HG03045 (cell line): ENCODE results near the gene STRA6.

Experiments
- ATAC-seq: cut with Tn5 transposase; IDR thresholded peaks from one replicate; pipeline ENCODE4 v1.9.1; 2021; ENCODE audit warnings: mild to moderate bottlenecking, moderate library complexity; ENCODE audit not compliant: unreplicated experiment

Gene STRA6

DNA sequence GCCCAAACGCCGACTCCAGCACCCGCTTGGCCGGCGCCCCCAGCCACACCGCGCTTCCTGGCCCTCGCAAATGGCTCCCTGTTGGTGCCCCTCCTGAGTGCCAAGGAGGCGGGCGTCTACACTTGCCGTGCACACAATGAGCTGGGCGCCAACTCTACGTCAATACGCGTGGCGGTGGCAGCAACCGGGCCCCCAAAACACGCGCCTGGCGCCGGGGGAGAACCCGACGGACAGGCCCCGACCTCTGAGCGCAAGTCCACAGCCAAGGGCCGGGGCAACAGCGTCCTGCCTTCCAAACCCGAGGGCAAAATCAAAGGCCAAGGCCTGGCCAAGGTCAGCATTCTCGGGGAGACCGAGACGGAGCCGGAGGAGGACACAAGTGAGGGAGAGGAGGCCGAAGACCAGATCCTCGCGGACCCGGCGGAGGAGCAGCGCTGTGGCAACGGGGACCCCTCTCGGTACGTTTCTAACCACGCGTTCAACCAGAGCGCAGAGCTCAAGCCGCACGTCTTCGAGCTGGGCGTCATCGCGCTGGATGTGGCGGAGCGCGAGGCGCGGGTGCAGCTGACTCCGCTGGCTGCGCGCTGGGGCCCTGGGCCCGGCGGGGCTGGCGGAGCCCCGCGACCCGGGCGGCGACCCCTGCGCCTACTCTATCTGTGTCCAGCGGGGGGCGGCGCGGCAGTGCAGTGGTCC, 68.7 kb downstream of the STRA6 start:
- no peak for ATAC-seq

DNA sequence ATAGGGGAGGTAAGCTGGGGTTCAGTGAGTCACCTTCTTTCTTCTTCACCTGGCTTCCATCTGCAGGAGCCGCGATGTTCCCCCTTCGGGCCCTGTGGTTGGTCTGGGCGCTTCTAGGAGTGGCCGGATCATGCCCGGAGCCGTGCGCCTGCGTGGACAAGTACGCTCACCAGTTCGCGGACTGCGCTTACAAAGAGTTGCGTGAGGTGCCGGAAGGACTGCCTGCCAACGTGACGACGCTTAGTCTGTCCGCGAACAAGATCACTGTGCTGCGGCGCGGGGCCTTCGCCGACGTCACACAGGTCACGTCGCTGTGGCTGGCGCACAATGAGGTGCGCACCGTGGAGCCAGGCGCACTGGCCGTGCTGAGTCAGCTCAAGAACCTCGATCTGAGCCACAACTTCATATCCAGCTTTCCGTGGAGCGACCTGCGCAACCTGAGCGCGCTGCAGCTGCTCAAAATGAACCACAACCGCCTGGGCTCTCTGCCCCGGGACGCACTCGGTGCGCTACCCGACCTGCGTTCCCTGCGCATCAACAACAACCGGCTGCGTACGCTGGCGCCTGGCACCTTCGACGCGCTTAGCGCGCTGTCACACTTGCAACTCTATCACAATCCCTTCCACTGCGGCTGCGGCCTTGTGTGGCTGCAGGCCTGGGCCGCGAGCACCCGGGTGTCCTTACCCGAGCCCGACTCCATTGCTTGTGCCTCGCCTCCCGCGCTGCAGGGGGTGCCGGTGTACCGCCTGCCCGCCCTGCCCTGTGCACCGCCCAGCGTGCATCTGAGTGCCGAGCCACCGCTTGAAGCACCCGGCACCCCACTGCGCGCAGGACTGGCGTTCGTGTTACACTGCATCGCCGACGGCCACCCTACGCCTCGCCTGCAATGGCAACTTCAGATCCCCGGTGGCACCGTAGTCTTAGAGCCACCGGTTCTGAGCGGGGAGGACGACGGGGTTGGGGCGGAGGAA, 69.6 kb downstream of the STRA6 start:
- no peak for ATAC-seq

DNA sequence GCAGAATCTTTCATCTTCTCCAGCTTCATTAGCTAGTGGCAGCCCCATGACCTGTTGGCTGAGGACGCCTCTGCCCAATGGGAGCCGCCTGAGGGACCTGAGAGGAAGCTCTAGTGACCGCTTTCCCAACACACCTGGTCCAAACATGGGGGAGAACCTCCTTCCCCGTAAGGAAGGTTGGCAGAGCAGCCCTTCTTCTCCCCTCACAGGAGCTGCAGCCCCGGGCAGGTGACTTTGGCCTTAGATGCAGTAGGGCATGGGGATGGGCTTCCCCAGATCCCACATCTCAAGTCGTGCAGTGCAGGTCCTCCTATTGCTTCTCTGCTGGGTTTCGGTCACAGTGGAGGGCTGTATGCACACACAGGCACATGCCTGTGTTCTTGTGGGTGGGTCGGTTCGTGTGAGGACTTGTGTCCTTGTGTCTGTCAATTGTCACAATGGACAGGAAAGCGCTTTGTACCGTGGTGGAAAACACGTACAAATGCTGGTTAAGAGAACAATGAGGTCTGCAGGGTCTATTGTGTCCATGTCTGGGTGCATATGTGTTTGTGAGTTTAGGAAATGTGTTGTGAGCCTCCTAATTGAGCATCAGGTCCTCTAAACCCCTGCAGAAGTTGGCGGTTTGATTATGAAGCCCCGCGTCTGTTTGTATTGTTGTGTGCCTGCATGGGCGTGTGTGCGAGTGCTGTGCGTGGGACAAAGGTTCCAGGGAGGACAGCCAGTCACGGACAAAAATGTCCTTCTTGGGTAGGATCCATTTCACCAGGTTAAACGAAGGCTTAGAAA, 70.8 kb downstream of the STRA6 start:
- no peak for ATAC-seq

DNA sequence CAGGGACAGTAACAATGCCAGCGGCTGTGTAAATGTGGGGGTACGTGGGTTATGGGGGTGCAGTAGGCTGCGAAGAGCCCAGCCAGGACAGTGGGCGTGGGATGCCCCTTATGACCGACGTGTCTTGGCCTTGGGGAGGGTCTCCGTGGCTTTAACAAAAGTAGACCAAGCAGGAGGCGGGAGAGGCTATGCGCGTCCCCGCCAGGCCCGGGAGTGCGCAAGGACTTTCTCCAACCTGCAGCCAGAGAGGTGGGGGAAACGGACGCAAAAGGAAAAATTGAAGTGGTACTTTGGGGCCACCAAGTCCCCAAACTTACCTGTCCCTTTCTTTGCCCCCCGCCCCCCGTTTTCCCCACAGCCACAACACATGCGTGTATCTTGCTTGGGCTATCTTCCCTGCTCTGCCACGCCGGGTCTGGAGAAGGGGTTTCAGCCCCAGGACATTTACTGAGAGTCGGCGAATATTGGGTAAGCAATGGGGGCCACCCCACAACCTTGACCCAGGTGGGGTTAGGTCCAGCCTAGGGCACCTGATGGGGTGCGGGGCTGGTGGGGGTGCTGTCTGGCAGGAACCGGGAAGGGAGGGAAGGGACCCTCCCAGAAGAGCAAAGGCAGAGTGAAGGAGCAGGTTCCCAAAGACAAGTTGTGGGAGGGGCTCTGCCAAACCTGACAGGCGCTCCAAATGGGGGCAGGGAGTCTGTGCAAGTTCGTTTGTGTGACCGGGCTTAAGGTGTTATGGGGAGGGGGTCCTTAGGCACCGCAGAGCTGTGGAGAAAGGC, 71.5 kb downstream of the STRA6 start:
- no peak for ATAC-seq

DNA sequence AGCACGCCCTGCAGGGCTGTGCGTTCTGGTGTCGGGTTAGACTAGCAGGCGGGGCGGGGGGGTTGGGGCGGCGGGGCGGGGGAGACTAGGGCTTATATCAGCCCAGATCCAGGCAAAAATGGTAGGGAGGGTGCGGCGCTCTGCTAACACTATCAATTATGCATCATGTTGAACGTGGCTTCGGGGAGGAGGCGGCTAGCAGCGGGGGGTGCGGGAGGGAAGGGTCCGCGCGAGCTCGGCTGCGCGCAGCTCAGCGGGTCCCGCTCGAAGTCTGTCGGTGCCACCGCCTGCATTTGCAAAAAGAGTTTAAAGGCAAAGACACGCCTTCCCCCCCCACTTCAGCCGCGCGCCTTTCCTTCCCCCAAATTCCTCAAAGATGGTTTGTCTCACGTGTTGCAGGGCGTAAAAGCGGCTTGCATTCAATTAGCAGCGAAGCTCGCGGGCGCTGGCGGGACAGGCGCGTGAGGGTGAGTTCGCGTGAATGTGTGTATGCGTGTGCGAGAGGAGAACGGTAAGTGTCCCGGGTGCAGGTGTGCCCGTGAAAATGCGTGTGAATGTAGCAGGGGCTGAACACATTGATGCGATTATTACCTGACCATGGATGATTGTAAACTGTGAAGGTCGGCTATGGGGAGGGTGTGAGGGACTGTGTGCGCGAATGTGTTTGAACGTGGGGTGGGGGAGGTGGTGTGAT, 72.3 kb downstream of the STRA6 start, which contains the start of gene ISLR2:
Gene ISLR2, plus strand, starts transcription at position 432 of the 694 bp plus-strand sequence. CDS start 2,169 bp downstream, outside the sequence.
- no peak for ATAC-seq

DNA sequence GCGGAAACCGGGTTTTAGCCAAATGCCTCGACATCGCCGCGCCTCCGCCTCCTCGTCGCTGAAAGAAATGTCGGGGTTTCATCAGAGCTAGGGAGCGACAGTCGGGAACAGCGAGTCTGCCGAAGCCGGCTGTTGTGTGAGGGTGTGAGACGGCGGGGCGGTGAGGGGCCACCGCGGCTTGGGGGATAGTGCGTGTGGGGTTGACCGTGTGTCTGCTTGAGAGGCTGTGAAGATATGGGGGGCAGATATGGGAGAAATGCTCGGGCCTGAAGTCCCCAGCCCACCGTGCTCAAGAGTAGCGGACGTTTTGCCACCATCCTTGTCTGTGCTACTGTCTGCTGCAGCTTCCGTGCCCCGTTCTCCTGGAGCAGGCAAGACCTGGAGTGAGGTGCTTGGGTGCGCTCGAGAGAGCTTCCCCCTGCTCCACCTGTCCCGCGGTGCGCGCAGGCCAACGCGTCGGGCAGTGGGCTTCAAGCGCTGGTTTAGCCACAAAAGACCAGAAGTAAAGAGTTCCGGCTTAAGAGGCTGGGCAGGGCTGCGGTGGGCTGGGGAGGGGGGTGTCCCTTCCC, 72.9 kb downstream of the STRA6 start:
- no peak for ATAC-seq
